Measurements from ENCODE around the gene NR1I3. TPM values are rescaled to one million over a fixed set of nuclear protein-coding genes. Genes with fewer than 3 reads are reported as not detected.
A peak's percentile ranks its signal among the peaks of the same experiment; 100 is the strongest.

NR1I3 gene
- total and polyA plus RNA-seq, 3 experiments from 2014 or later: not detected

- Mint-ChIP-seq H3K9me3 (no peaks in the 10 kb centered on the region), H3K27ac (no peak overlapping the region), H3K4me3 (peak overlapping the region in 2 of 7 donors; percentile 10 to 48), H3K27me3 (peaks cover 0 to 2% of the 10 kb centered on the region in 2 donors), H3K4me1 (peaks cover 46 to 64% (median 55%) of the 10 kb centered on the region in 3 donors), H3K36me3 (peaks cover 0 to 6% (median 0%) of the 10 kb centered on the region in 3 donors)
- Histone ChIP-seq H3K27me3 (ENCODE audit: insufficient read depth, low read length, poor library complexity, severe bottlenecking) (no peaks in the 10 kb centered on the region), H3K4me1 (ENCODE audit: insufficient read depth, low read length) (peaks cover 51% of the 10 kb centered on the region), H3K4me3 (ENCODE audit: low read length) (no peak overlapping the region), H3K36me3 (ENCODE audit: insufficient read depth, low read length) (no peaks in the 10 kb centered on the region), H3K9me3 (ENCODE audit: low read length) (no peaks in the 10 kb centered on the region), H3K27ac (ENCODE audit: low read depth, low read length) (no peak overlapping the region)
- no peak for DNase-seq
- POLR2A ChIA-PET: no interaction called here
- CTCF ChIA-PET: interaction anchor here (1.4 to 2.2 kb wide), 3 partner anchors 27 to 57 kb away, joined by 3 to 10 read pairs (median 7); partner anchors contain the start of gene TOMM40L
These were observed 40.3 kb downstream of the NR1I3 start for GRCh38 chr1:161197560-161198193.

GRCh38 chr1:161196521-161197451 lies 41.2 kb downstream of the NR1I3 start:
- no peaks in the 10 kb centered on the region for H3K36me3 ChIP-seq (ENCODE audit: insufficient read depth, low read length)
- H3K27me3 Mint-ChIP-seq: peaks cover 0 to 2% of the 10 kb centered on the region in 2 donors
- H3K36me3 Mint-ChIP-seq: peaks cover 0 to 2% (median 0%) of the 10 kb centered on the region in 3 donors
- POLR2A ChIA-PET: interaction anchor here (0.6 kb wide), 1 partner anchor 9 kb away, joined by 4 read pairs; no protein-coding TSS in a partner anchor
- H3K27ac Mint-ChIP-seq: peak overlapping the region in 1 of 8 donors; percentile 6
- H3K9me3 Mint-ChIP-seq: no peaks in the 10 kb centered on the region
- H3K9me3 ChIP-seq (ENCODE audit: low read length): no peaks in the 10 kb centered on the region
- DNase-seq: no peak
- no peak overlapping the region for H3K27ac ChIP-seq (ENCODE audit: low read depth, low read length)
- no peaks in the 10 kb centered on the region for H3K27me3 ChIP-seq (ENCODE audit: insufficient read depth, low read length, poor library complexity, severe bottlenecking)
- H3K4me1 Mint-ChIP-seq: peaks cover 48 to 64% (median 55%) of the 10 kb centered on the region in 3 donors
- peaks cover 55% of the 10 kb centered on the region for H3K4me1 ChIP-seq (ENCODE audit: insufficient read depth, low read length)
- no peak overlapping the region for H3K4me3 ChIP-seq (ENCODE audit: low read length)
- CTCF ChIA-PET: interaction anchor here (1.2 to 2.2 kb wide), 3 partner anchors 28 to 56 kb away, joined by 3 to 7 read pairs (median 4); partner anchors contain the start of genes PPOX and TOMM40L
- peak overlapping the region in 1 of 7 donors; percentile 10 for H3K4me3 Mint-ChIP-seq

- no peak for DNase-seq
- peak overlapping the region in 3 of 8 donors; percentile 38 to 83 (median 66) for H3K27ac Mint-ChIP-seq
- ChIA-PET POLR2A (no interaction called here), CTCF (interaction anchor here (1.2 to 2.2 kb wide), 2 partner anchors 29 to 30 kb away, joined by 4 to 7 read pairs; partner anchors contain the start of genes PPOX and TOMM40L)
- H3K4me3 ChIP-seq (ENCODE audit: low read length): no peak overlapping the region
- H3K4me1 ChIP-seq (ENCODE audit: insufficient read depth, low read length): peaks cover 49% of the 10 kb centered on the region
- no peak overlapping the region for H3K4me3 Mint-ChIP-seq
- no peak overlapping the region for H3K27ac ChIP-seq (ENCODE audit: low read depth, low read length)
- H3K9me3 ChIP-seq (ENCODE audit: low read length): no peaks in the 10 kb centered on the region
- no peaks in the 10 kb centered on the region for H3K9me3 Mint-ChIP-seq
- H3K36me3 Mint-ChIP-seq: peaks cover 0 to 2% (median 0%) of the 10 kb centered on the region in 3 donors
- peaks cover 0 to 2% of the 10 kb centered on the region in 2 donors for H3K27me3 Mint-ChIP-seq
- peaks cover 42 to 60% (median 48%) of the 10 kb centered on the region in 3 donors for H3K4me1 Mint-ChIP-seq
- H3K27me3 ChIP-seq (ENCODE audit: insufficient read depth, low read length, poor library complexity, severe bottlenecking): no peaks in the 10 kb centered on the region
- no peaks in the 10 kb centered on the region for H3K36me3 ChIP-seq (ENCODE audit: insufficient read depth, low read length)
These were observed 41.9 kb downstream of the NR1I3 start for GRCh38 chr1:161196111-161196510.

- no peak for DNase-seq
- CTCF ChIA-PET: interaction anchor here (1.0 to 4.4 kb wide), 5 partner anchors 13 to 30 kb away, joined by 3 to 71 read pairs (median 7); partner anchors contain the start of genes PPOX and TOMM40L
- Histone ChIP-seq H3K36me3 (ENCODE audit: insufficient read depth, low read length) (no peaks in the 10 kb centered on the region), H3K27ac (ENCODE audit: low read depth, low read length) (no peak overlapping the region), H3K4me3 (ENCODE audit: low read length) (no peak overlapping the region), H3K27me3 (ENCODE audit: insufficient read depth, low read length, poor library complexity, severe bottlenecking) (no peaks in the 10 kb centered on the region), H3K4me1 (ENCODE audit: insufficient read depth, low read length) (peaks cover 40% of the 10 kb centered on the region), H3K9me3 (ENCODE audit: low read length) (no peaks in the 10 kb centered on the region)
- Mint-ChIP-seq H3K4me1 (peaks cover 32 to 54% (median 38%) of the 10 kb centered on the region in 3 donors), H3K9me3 (no peaks in the 10 kb centered on the region), H3K27me3 (peaks cover 0 to 2% of the 10 kb centered on the region in 2 donors), H3K4me3 (peak overlapping the region; percentile 12 to 67 (median 38)), H3K36me3 (peaks cover 0 to 2% (median 0%) of the 10 kb centered on the region in 3 donors), H3K27ac (peak overlapping the region; percentile 38 to 94 (median 82))
- POLR2A ChIA-PET: no interaction called here
These were observed 42.8 kb downstream of the NR1I3 start for GRCh38 chr1:161195171-161195570.

GRCh38 chr1:161193561-161194235 lies 44.3 kb downstream of the NR1I3 start:
- no peak overlapping the region for H3K4me3 ChIP-seq (ENCODE audit: low read length)
- no peaks in the 10 kb centered on the region for H3K36me3 ChIP-seq (ENCODE audit: insufficient read depth, low read length)
- no peaks in the 10 kb centered on the region for H3K27me3 ChIP-seq (ENCODE audit: insufficient read depth, low read length, poor library complexity, severe bottlenecking)
- H3K27ac ChIP-seq (ENCODE audit: low read depth, low read length): no peak overlapping the region
- ChIA-PET CTCF (interaction anchor here (1.0 to 5.0 kb wide), 12 partner anchors 9 to 61 kb away, joined by 3 to 71 read pairs (median 10); partner anchors contain the start of genes APOA2, B4GALT3, DEDD and FCER1G), POLR2A (interaction anchor here (1.0 kb wide), 1 partner anchor 28 kb away, joined by 3 read pairs; the partner anchor contains the start of gene PPOX)
- H3K9me3 ChIP-seq (ENCODE audit: low read length): no peaks in the 10 kb centered on the region
- H3K27me3 Mint-ChIP-seq: peaks cover 0 to 2% of the 10 kb centered on the region in 2 donors
- H3K36me3 Mint-ChIP-seq: peaks cover 0 to 2% (median 0%) of the 10 kb centered on the region in 3 donors
- H3K4me1 ChIP-seq (ENCODE audit: insufficient read depth, low read length): peaks cover 40% of the 10 kb centered on the region
- H3K9me3 Mint-ChIP-seq: no peaks in the 10 kb centered on the region
- no peak for DNase-seq
- H3K27ac Mint-ChIP-seq: peak overlapping the region in 3 of 8 donors; percentile 58 to 80 (median 75)
- no peak overlapping the region for H3K4me3 Mint-ChIP-seq
- peaks cover 36 to 54% (median 39%) of the 10 kb centered on the region in 3 donors for H3K4me1 Mint-ChIP-seq

GRCh38 chr1:161192476-161193465 lies 45.2 kb downstream of the NR1I3 start:
- peak overlapping the region; percentile 67 to 99 (median 90) for H3K27ac Mint-ChIP-seq
- peaks cover 48% of the 10 kb centered on the region for H3K4me1 ChIP-seq (ENCODE audit: insufficient read depth, low read length)
- no peak overlapping the region for H3K4me3 ChIP-seq (ENCODE audit: low read length)
- H3K27me3 ChIP-seq (ENCODE audit: insufficient read depth, low read length, poor library complexity, severe bottlenecking): no peaks in the 10 kb centered on the region
- H3K9me3 Mint-ChIP-seq: no peaks in the 10 kb centered on the region
- ChIA-PET CTCF (interaction anchor here (0.6 to 5.0 kb wide), 17 partner anchors 10 to 182 kb away, joined by 3 to 71 read pairs (median 7); partner anchors contain the start of genes APOA2, B4GALT3, DEDD and FCER1G), POLR2A (interaction anchor here (2.0 to 2.3 kb wide), 2 partner anchors 9 to 10 kb away, joined by 7 to 11 read pairs; partner anchors contain the start of gene NDUFS2)
- peaks cover 0 to 2% (median 0%) of the 10 kb centered on the region in 3 donors for H3K36me3 Mint-ChIP-seq
- peaks cover 0 to 3% of the 10 kb centered on the region in 2 donors for H3K27me3 Mint-ChIP-seq
- H3K4me1 Mint-ChIP-seq: peaks cover 40 to 61% (median 45%) of the 10 kb centered on the region in 3 donors
- DNase-seq: peak; percentile 43 to 76 (median 63)
- H3K27ac ChIP-seq (ENCODE audit: low read depth, low read length): no peak overlapping the region
- H3K9me3 ChIP-seq (ENCODE audit: low read length): no peaks in the 10 kb centered on the region
- no peaks in the 10 kb centered on the region for H3K36me3 ChIP-seq (ENCODE audit: insufficient read depth, low read length)
- peak overlapping the region in 5 of 7 donors; percentile 13 to 86 (median 61) for H3K4me3 Mint-ChIP-seq

Measured in CD8-positive, alpha-beta memory T cell (primary cell).